HG03342 (cell line): ENCODE results near the gene ZFP57.

Experiments used
- ATAC-seq: cut with Tn5 transposase; IDR thresholded peaks from one replicate; pipeline ENCODE4 v1.9.1; 2021; ENCODE audit warnings: mild to moderate bottlenecking, moderate library complexity; ENCODE audit not compliant: unreplicated experiment

ZFP57 gene

GRCh38 chr6:29626948-29627754 lies 53.8 kb downstream of the ZFP57 start:
- no peak for ATAC-seq

DNA sequence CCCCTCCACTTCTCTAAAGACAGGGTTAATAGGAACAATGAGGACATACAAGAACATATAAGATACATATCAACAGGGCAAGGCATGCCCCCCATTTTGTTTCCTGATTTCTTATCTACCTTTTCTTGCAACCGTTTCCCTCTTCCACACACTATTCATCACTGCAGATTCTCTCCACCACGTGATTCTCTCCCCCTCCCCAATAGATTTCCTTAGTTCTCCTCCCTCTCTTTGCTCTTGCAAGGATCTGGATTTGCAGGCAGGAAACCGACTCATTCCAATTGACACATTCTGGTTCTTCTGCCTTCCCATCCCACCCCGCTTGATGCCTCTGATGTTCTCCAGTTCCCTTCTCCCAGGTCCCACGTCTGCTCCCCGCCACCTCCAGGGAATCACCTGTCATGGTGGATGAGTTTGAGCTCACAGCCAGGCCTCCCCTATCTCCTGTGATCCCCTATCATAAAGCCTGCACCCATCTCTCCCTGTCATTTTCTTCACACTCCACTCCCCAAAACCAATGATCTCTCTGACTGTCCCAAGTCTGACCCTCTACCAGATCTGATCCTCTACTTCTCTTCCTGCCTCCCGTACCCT lies 55.5 kb downstream of the ZFP57 start:
- no peak for ATAC-seq

GRCh38 chr6:29624520-29624961 lies 56.4 kb downstream of the ZFP57 start:
- no peak for ATAC-seq
